Panc1 (cell line): ENCODE measurements around the gene KRT13.

Experiments
- CTCF ChIP-seq: fragments of 450-650 bp; IDR thresholded peaks from 2 replicates; pipeline ENCODE4 v1.5.1; 2017; ENCODE audit warnings: mild to moderate bottlenecking
- POLR2AphosphoS5 ChIP-seq: IDR thresholded peaks from 2 replicates; pipeline ENCODE4 v1.6.1; 2012; ENCODE audit warnings: mild to moderate bottlenecking, low read depth, low read length, moderate library complexity
- REST ChIP-seq, 2 experiments: IDR thresholded peaks; 2 replicates each; pipeline ENCODE4 v1.6.1; 2011 to 2012; ENCODE audit warnings: low read depth in 2 of 2, control low read depth in 1 of 2, low read length in 1 of 2, mild to moderate bottlenecking in 1 of 2, moderate library complexity in 1 of 2; ENCODE audit not compliant: insufficient read depth in 1 of 2
- TCF7L2 ChIP-seq: IDR thresholded peaks from 2 replicates; pipeline ENCODE4 v1.6.1; 2011; ENCODE audit warnings: mild to moderate bottlenecking, low read depth, low read length, inconsistent platforms

DNA sequence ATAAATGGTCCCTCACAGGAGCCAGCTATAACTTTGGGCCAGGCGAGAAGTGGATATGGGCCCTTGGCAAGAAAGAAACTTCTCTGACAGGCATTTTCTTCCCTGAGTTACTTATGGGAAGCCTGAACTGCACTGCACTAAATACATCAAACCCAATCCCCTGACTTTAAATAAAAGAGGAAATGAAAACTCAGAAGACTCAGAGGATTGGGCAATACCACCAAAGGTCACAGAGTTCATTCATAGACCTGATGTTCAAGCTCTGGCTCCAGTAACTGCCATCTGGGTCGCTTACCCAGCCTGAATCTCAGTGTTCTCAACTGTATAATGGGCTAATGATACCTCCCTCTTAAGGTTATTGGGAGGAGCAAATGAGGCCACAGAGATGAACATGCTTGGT, 25.3 kb downstream of the KRT13 start:
- TF ChIP-seq CTCF: no peak
- no peak for TF ChIP-seq POLR2AphosphoS5
- no peak for TF ChIP-seq REST (IDR thresholded peaks at IDR 0.05; ENCODE audit: insufficient read depth in 1 of 2, low read depth in 2 of 2, low read length in 1 of 2)
- no peak for TF ChIP-seq TCF7L2
